Common myeloid progenitor, CD34-positive (primary cell): ENCODE measurements around the gene GAB1.

Experiments used
- CTCF ChIA-PET: fragments of 350-600 bp; sonication (Branson Sonifier 250); formaldehyde crosslinking; loops from one replicate; lab custom pipeline; 2021; ENCODE audit warnings: antibody characterized with exemption; lab: Charles Lee
- POLR2A ChIA-PET: fragments of 350-600 bp; sonication (Branson Sonifier 250); formaldehyde crosslinking; loops from one replicate; lab custom pipeline; 2021; ENCODE audit warnings: antibody characterized with exemption; lab: Charles Lee
- DNase-seq, 3 donors: peaks; one replicate each; pipeline versions ENCODE4 v3.0.0 to v3.0.0-alpha.2; 2013
- H3K27ac ChIP-seq, 2 experiments: 1 replicate in 1 of 2; 2 replicates in 1 of 2; pipeline ENCODE4 v1.7.0; 2013; ENCODE audit warnings: inconsistent platforms in 2 of 2, low read length in 2 of 2, mild to moderate bottlenecking in 2 of 2, low read depth in 1 of 2, moderate library complexity in 1 of 2; ENCODE audit not compliant: severe bottlenecking in 2 of 2, insufficient read depth in 1 of 2, poor library complexity in 1 of 2
- H3K27me3 ChIP-seq, 5 experiments: replicated peaks in 2 of 5; 1 replicate in 3 of 5; 2 replicates in 2 of 5; pipeline versions ENCODE4 v1.6.1 to v1.7.0; 2013; ENCODE audit warnings: low read length in 4 of 5, mild to moderate bottlenecking in 2 of 5, moderate library complexity in 2 of 5, inconsistent platforms in 1 of 5; ENCODE audit not compliant: insufficient read depth in 5 of 5, control insufficient read depth in 4 of 5
- H3K36me3 ChIP-seq, 4 experiments: 1 replicate in 2 of 4; 2 replicates in 2 of 4; pipeline versions ENCODE4 v1.6.1 to v1.7.0; 2013; ENCODE audit warnings: low read length in 3 of 4, control low read depth in 1 of 4, mild to moderate bottlenecking in 1 of 4; ENCODE audit not compliant: control insufficient read depth in 4 of 4, insufficient read depth in 4 of 4
- H3K4me1 ChIP-seq, 4 experiments: 1 replicate in 3 of 4; 2 replicates in 1 of 4; pipeline versions ENCODE4 v1.6.1 to v1.7.1; 2013; ENCODE audit warnings: low read length in 3 of 4, mild to moderate bottlenecking in 3 of 4, control low read depth in 1 of 4, inconsistent platforms in 1 of 4, moderate library complexity in 1 of 4; ENCODE audit not compliant: control insufficient read depth in 4 of 4, insufficient read depth in 4 of 4; ENCODE audit errors: control extremely low read depth in 1 of 4
- H3K4me3 ChIP-seq, 7 experiments: 1 replicate in 4 of 7; 2 replicates in 3 of 7; pipeline versions ENCODE4 v1.5.1 to v1.7.0; 2013; ENCODE audit warnings: mild to moderate bottlenecking in 7 of 7, low read length in 6 of 7, moderate library complexity in 6 of 7, inconsistent platforms in 2 of 7, low read depth in 2 of 7, control low read depth in 1 of 7; ENCODE audit not compliant: insufficient read depth in 4 of 7, control insufficient read depth in 1 of 7; ENCODE audit errors: extremely low read depth in 1 of 7
- H3K9me3 ChIP-seq, 5 experiments: 1 replicate in 4 of 5; 2 replicates in 1 of 5; pipeline versions ENCODE4 v1.6.1 to v1.7.1; 2013; ENCODE audit warnings: low read length in 4 of 5, mild to moderate bottlenecking in 2 of 5, inconsistent platforms in 1 of 5, low read depth in 1 of 5, moderate library complexity in 1 of 5; ENCODE audit not compliant: control insufficient read depth in 4 of 5, insufficient read depth in 2 of 5; ENCODE audit errors: control extremely low read depth in 1 of 5
- WGBS: methylation state at CpG from one replicate; pipeline ENCODE4 v1.1.5; 2013; ENCODE audit not compliant: insufficient coverage; 5-methylcytosine and 5-hydroxymethylcytosine counted together

Gene GAB1

DNA sequence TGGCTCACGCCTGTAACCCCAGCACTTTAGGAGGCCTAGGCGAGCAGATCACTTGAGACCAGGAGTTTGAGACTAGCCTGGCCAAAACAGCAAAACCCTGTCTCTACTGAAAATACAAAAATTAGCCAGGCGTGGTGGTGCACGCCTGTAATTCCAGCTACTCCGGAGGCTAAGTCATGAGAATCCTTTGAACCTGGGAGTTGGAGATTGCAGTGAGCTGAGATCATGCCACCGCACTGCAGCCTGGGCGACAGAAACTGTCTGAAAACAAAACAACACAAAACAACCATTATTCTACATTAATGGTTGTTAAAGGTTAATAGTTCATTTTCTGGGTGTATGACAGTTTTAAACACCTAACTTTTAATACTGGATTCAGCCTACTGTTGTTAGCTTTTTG is 175.2 kb downstream of the GAB1 start:
- H3K36me3 ChIP-seq, result no peaks in the 10 kb centered on the region
- peaks cover 0 to 2% (median 0%) of the 10 kb centered on the region in 5 experiments for H3K9me3 ChIP-seq
- H3K27me3 ChIP-seq, result no peaks in the 10 kb centered on the region
- WGBS, result 98% methylated on average over 4 of the region's 7 CpGs
- CTCF ChIA-PET, result interaction anchor here (0.8 to 2.0 kb wide), 3 partner anchors 9 to 309 kb away, joined by 3 to 9 read pairs (median 4); no protein-coding TSS in a partner anchor
- no peak overlapping the region for H3K4me3 ChIP-seq
- H3K4me1 ChIP-seq, result peaks cover 13 to 28% (median 19%) of the 10 kb centered on the region in 4 experiments
- no peak for DNase-seq
- POLR2A ChIA-PET, result no interaction called here
- no peak overlapping the region for H3K27ac ChIP-seq

DNA sequence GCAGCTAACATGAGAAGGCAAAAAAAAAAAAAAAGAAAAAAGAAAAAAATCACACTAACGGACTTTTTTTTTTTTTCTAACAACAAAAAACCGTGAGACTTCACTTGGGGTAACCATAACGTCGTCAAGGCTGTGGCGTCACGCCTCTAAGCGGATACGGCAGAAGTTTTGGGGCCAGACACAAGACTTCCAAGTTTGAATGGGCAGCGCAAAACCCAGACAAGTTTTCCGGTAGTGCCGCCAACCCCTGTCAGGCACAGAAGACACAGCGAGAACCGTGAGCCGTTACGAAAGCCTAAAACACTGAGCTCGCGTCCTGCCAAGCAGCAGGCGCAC is 176.3 kb downstream of the GAB1 start:
- H3K36me3 ChIP-seq, result peaks cover 0 to 8% (median 2%) of the 10 kb centered on the region in 4 experiments
- peak; percentile 94 to 97 (median 96) for DNase-seq
- peaks cover 13 to 28% (median 19%) of the 10 kb centered on the region in 4 experiments for H3K4me1 ChIP-seq
- peak overlapping the region; percentile 76 to 100 (median 99) for H3K4me3 ChIP-seq
- WGBS, result 0% methylated on average over 16 of the region's 18 CpGs
- ChIA-PET CTCF (interaction anchor here (1.2 to 2.0 kb wide), 2 partner anchors 10 to 137 kb away, joined by 4 to 9 read pairs; no protein-coding TSS in a partner anchor), POLR2A (interaction anchor here (0.6 to 0.7 kb wide), 3 partner anchors 10 to 809 kb away, joined by 3 to 5 read pairs (median 4); no protein-coding TSS in a partner anchor)
- H3K27ac ChIP-seq, result peak overlapping the region; percentile 96 to 98
- H3K27me3 ChIP-seq, result no peaks in the 10 kb centered on the region
- peaks cover 0 to 2% (median 0%) of the 10 kb centered on the region in 5 experiments for H3K9me3 ChIP-seq

DNA sequence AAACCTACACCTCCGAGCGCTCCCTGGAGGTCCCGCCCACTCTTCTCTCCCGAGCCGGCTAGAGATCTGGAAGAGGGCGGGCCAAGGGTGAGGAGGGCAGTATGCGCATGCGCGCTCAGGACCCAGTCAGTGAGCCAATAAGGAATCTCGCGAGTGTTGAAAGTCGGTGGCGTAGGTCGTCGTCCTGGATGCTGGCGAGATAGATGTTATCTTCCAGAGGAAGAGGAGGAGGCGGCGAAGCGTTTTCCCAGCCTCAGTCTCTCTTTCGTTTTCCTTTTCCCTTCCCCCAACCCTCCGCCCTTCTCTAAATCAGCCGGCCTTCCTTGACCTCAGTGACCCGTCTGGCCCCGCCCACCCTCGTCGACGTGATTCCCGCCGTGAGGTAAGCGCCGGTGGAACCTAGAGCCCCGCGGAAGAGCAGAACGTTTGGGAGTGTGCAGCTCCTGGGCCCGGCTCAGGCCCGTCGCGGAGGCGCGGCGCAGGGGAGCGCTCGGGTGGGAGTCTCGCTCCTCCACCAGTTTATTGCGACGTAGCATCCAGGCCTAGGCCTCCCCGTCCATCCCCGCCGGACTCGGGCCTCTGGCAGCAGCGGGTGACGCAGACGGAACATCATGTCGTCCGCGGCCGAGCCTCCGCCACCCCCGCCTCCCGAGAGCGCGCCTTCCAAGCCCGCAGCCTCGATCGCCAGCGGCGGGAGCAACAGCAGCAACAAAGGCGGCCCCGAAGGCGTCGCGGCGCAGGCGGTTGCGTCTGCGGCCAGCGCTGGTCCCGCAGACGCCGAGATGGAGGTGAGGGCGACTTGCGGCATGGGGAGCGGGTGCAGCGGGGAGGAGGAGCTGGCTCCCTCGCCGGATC is 176.9 kb downstream of the GAB1 start, which contains the start of gene SMARCA5:
Gene SMARCA5 (plus strand): TSS at position 389 of the 855 bp plus-strand sequence. CDS start 223 bp downstream, at position 612.
- peak within 1 kb of the TSS; percentile 76 to 100 (median 99) for H3K4me3 ChIP-seq
- peaks cover 0 to 2% (median 0%) of the 10 kb centered on the region in 5 experiments for H3K9me3 ChIP-seq
- DNase-seq, result peak; percentile 99
- POLR2A ChIA-PET, result interaction anchor here (0.5 to 1.4 kb wide), 5 partner anchors 9 to 676 kb away, joined by 3 to 10 read pairs (median 4); no protein-coding TSS in a partner anchor
- no peaks in the 10 kb centered on the region for H3K27me3 ChIP-seq
- H3K27ac ChIP-seq, result peak within 1 kb of the TSS; percentile 96 to 98
- under 1% methylated on average over 62 of the region's 86 CpGs for WGBS
- H3K36me3 ChIP-seq, result peaks cover 0 to 13% (median 2%) of the 10 kb centered on the region in 4 experiments
- H3K4me1 ChIP-seq, result peaks cover 13 to 28% (median 19%) of the 10 kb centered on the region in 4 experiments
- CTCF ChIA-PET, result interaction anchor here (2.0 kb wide), 1 partner anchor 11 kb away, joined by 9 read pairs; no protein-coding TSS in a partner anchor

DNA sequence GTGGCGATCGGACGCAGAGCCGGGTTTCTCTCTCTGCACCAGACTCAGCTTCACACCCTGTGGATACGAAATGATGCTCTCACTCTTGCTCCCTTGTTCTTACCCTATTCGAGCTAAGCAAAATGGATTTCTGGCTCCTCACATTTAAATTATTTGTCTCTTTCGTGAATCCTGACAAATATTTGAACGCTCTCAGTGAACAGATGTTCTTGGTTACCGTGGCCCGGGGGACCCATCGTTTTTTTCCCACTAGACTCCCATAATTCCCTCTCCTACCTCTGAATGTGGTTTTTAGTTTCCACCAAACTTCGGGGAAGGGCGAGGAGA is 177.5 kb downstream of the GAB1 start:
- Histone ChIP-seq H3K27me3 (no peaks in the 10 kb centered on the region), H3K4me1 (peaks cover 13 to 28% (median 19%) of the 10 kb centered on the region in 4 experiments), H3K27ac (peak overlapping the region; percentile 96 to 98), H3K36me3 (peaks cover 0 to 19% (median 7%) of the 10 kb centered on the region in 4 experiments), H3K4me3 (peak overlapping the region; percentile 76 to 100 (median 99)), H3K9me3 (no peaks in the 10 kb centered on the region)
- ChIA-PET POLR2A (interaction anchor here (0.5 to 1.4 kb wide), 3 partner anchors 11 to 677 kb away, joined by 3 to 10 read pairs (median 4); no protein-coding TSS in a partner anchor), CTCF (no interaction called here)
- DNase-seq, result no peak
- 0% methylated on average over 9 of the region's 13 CpGs for WGBS

DNA sequence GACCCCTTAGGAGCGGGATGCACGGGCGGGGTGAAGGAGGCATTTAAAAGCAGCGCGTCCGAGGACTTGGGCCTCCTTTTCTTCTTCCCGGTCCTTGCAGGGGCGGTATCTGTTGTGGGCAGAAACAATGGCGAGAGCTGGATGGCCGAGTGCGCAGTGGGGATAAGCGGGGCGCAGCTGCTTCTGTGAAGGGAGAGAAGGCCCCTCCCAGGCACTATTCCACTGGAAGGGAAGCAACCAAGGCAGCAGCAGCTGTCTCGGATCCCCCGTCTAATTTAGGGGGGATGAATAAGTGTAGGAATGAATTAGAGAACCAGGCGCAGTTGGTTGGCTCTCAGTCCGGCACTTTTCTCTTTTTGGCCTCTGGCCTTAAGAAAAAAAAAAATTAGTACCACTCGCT is 177.8 kb downstream of the GAB1 start:
- peak; percentile 33 to 63 (median 51) for DNase-seq
- Histone ChIP-seq H3K9me3 (no peaks in the 10 kb centered on the region), H3K27ac (peak overlapping the region; percentile 96 to 98), H3K36me3 (peaks cover under 1 to 22% (median 10%) of the 10 kb centered on the region in 4 experiments), H3K4me3 (peak overlapping the region; percentile 76 to 100 (median 99)), H3K4me1 (peaks cover 13 to 28% (median 19%) of the 10 kb centered on the region in 4 experiments), H3K27me3 (no peaks in the 10 kb centered on the region)
- CTCF ChIA-PET, result interaction anchor here (1.2 kb wide), 1 partner anchor 120 kb away, joined by 3 read pairs; no protein-coding TSS in a partner anchor
- WGBS, result 0% methylated on average over 6 of the region's 18 CpGs
- POLR2A ChIA-PET, result interaction anchor here (0.5 to 1.4 kb wide), 4 partner anchors 12 to 677 kb away, joined by 3 to 10 read pairs (median 4); no protein-coding TSS in a partner anchor

DNA sequence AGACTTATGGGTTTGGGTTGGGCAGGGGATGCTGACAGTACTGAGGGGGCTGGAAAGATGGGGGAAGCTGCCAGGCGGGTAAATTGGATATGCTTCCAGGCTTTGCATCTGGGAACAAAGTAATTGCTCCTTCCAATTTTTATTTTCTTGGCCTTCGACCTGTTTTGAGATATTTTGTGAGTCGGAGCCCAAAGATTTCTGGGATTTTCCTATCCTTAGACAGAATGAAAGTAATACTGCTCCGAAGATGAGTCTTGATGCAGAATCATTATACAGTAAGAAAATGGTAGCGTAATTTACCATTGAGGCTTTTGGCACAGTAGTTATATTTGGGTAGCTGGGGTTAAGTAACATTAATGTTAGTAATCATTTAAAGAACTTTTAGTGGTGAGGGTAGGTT is 178.2 kb downstream of the GAB1 start:
- POLR2A ChIA-PET, result interaction anchor here (0.6 to 1.4 kb wide), 2 partner anchors 12 to 422 kb away, joined by 5 to 10 read pairs; no protein-coding TSS in a partner anchor
- 47% methylated on average over 5 of the region's 5 CpGs for WGBS
- H3K27ac ChIP-seq, result peak overlapping the region; percentile 96 to 98
- H3K4me3 ChIP-seq, result peak overlapping the region; percentile 76 to 100 (median 99)
- H3K36me3 ChIP-seq, result peaks cover 4 to 26% (median 13%) of the 10 kb centered on the region in 4 experiments
- no peak for DNase-seq
- H3K27me3 ChIP-seq, result no peaks in the 10 kb centered on the region
- peaks cover 13 to 28% (median 19%) of the 10 kb centered on the region in 4 experiments for H3K4me1 ChIP-seq
- CTCF ChIA-PET, result interaction anchor here (1.2 kb wide), 1 partner anchor 121 kb away, joined by 3 read pairs; no protein-coding TSS in a partner anchor
- no peaks in the 10 kb centered on the region for H3K9me3 ChIP-seq
